ENCODE data around the gene IFI30. TPM values are rescaled to one million over a fixed set of nuclear protein-coding genes. Genes with fewer than 3 reads are reported as not detected.

The IFI30 gene
- 10 to 100 TPM; 11.3 to 90.5 (median 25.7) TPM for total RNA-seq

DNA sequence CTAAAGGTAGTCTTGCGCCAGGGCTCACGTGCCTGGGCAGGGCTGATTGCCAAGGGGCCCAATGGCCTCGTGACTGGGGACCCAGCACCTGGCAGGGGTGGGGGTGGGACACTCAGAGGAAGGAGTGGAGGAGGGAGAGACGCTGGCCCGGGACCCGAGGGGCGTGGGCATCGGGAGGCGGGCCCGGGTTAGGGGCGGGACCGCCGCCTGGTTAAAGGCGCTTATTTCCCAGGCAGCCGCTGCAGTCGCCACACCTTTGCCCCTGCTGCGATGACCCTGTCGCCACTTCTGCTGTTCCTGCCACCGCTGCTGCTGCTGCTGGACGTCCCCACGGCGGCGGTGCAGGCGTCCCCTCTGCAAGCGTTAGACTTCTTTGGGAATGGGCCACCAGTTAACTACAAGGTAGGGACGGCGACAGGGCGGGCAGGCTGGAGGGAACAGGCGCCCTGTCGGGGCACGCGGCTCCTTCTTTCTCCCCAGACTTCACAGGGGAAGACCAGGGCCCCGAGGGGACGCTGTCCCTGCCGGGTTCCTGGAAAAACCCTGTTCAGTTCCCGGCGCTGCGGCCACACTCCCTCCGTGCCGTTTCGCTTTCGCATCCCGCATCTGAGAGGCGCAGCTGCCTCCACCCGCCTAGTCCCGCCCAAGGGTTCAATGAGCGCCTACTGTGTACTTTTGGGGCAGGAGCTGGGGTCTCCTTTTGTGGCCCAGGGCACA lies at the start of gene IFI30:
Gene IFI30, plus strand, starts transcription at position 242 of the 717 bp plus-strand sequence. Its CDS starts 29 bp downstream, at position 271.
- Histone ChIP-seq H3K27ac (peak within 1 kb of the TSS; percentile 67 to 80 (median 72)), H3K9me3 (no peaks in the 10 kb centered on the region), H3K36me3 (peaks cover 3 to 27% (median 4%) of the 10 kb centered on the region in 3 donors), H3K4me3 (peak within 1 kb of the TSS; percentile 60 to 74 (median 66)), H3K27me3 (no peaks in the 10 kb centered on the region), H3K4me1 (peaks cover 7 to 39% (median 14%) of the 10 kb centered on the region in 3 donors)
- WGBS, 2 donors, result 0% methylated on average over 1 of the region's 47 CpGs; no CpG with 5 or more reads in 1 of the 2 donors
- peak; percentile 55 for DNase-seq
- intact Hi-C loops (cut with DNase I), result no loop called here
- TF ChIP-seq POLR2A (IDR thresholded peaks at IDR 0.05), result peak in 2 of 4 donors; percentile 64 to 85
- TF ChIP-seq, protein P1, sequence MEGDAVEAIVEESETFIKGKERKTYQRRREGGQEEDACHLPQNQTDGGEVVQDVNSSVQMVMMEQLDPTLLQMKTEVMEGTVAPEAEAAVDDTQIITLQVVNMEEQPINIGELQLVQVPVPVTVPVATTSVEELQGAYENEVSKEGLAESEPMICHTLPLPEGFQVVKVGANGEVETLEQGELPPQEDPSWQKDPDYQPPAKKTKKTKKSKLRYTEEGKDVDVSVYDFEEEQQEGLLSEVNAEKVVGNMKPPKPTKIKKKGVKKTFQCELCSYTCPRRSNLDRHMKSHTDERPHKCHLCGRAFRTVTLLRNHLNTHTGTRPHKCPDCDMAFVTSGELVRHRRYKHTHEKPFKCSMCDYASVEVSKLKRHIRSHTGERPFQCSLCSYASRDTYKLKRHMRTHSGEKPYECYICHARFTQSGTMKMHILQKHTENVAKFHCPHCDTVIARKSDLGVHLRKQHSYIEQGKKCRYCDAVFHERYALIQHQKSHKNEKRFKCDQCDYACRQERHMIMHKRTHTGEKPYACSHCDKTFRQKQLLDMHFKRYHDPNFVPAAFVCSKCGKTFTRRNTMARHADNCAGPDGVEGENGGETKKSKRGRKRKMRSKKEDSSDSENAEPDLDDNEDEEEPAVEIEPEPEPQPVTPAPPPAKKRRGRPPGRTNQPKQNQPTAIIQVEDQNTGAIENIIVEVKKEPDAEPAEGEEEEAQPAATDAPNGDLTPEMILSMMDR (IDR thresholded peaks at IDR 0.05), result no peak

DNA sequence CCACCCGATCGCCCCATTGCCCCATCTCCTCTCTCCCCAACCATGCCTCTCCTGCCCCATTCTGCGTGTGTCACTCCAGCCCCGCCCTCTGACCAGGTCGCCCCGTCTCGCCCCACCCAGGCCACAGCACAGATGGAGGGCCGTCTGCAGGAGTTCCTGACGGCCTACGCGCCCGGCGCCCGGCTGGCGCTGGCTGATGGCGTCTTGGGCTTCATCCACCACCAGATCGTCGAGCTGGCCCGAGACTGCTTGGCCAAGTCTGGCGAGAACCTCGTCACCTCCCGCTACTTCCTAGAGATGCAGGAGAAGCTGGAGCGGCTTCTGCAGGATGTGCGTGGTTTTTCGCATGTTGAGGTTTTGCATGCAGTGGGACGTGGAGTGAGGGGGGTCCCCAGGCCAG lies 49.8 kb upstream of the IFI30 start:
- intact Hi-C loops (cut with DNase I), result no loop called here
- WGBS, 2 donors, result 77 to 94% methylated on average over 6 to 10 of the region's 26 CpGs
- TF ChIP-seq, protein P1 (IDR thresholded peaks at IDR 0.05), result no peak
- TF ChIP-seq POLR2A (IDR thresholded peaks at IDR 0.05), result no peak
- no peaks in the 10 kb centered on the region for H3K27me3 ChIP-seq
- H3K4me1 ChIP-seq, result peaks cover 6 to 19% (median 7%) of the 10 kb centered on the region in 3 donors
- H3K9me3 ChIP-seq, result no peaks in the 10 kb centered on the region
- H3K36me3 ChIP-seq, result peaks cover 0 to 69% (median 0%) of the 10 kb centered on the region in 3 donors
- H3K27ac ChIP-seq, result peak overlapping the region in 2 of 4 donors; percentile 56 to 61
- H3K4me3 ChIP-seq, result no peak overlapping the region
- no peak for DNase-seq

DNA sequence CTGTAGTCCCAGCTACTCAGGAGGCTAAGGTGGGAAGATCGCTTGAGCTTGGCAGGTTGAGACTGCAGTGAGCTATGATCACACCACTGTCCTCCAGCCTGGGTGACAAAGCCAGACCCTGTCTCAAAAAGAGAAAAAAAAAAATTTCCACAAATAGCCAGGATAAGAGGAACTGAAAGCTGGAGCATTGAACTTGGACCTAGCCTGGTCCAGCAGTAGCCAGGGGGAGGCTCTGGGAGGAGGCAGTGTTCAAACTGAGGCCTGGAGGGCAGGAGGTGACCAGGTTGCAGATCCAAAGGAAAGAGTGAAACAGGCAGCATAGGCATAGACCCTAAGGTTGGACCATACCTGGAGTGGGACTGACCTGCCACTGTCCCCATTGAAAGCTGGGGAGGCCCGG lies 47.5 kb upstream of the IFI30 start:
- no peaks in the 10 kb centered on the region for H3K9me3 ChIP-seq
- H3K27ac ChIP-seq, result no peak overlapping the region
- intact Hi-C loops (cut with DNase I), result no loop called here
- no peak for TF ChIP-seq POLR2A (IDR thresholded peaks at IDR 0.05)
- TF ChIP-seq, protein P1 (IDR thresholded peaks at IDR 0.05), result no peak
- 82 to 96% methylated on average over 2 of the region's 2 CpGs for WGBS, 2 donors
- DNase-seq, result no peak
- no peak overlapping the region for H3K4me3 ChIP-seq
- no peaks in the 10 kb centered on the region for H3K27me3 ChIP-seq
- H3K36me3 ChIP-seq, result peaks cover 0 to 92% (median 10%) of the 10 kb centered on the region in 3 donors
- peaks cover 0 to 3% (median 0%) of the 10 kb centered on the region in 3 donors for H3K4me1 ChIP-seq

DNA sequence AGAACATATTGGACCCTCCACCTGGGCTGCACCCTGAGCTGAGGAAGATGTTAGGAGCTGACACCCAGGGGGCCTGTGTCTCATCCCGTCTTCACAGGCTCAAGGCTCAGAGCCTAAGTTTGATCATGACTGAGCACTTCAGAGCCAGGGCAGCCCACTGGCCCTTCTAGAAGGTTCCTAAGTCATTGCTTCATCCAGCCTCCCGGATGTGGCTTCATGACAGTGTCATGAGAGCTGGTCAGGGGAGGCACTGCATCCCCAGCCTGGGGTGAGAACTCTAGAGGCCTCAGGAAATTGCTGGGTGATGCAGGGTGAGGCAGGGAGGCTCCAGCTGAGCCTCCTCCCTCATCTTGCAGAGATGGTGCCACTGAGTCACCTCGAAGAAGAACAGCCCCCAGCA lies 45.6 kb upstream of the IFI30 start:
- TF ChIP-seq, protein P1 (IDR thresholded peaks at IDR 0.05), result no peak
- no peak for TF ChIP-seq POLR2A (IDR thresholded peaks at IDR 0.05)
- Histone ChIP-seq H3K36me3 (peaks cover 0 to 96% (median 24%) of the 10 kb centered on the region in 3 donors), H3K4me3 (no peak overlapping the region), H3K4me1 (no peaks in the 10 kb centered on the region), H3K27me3 (no peaks in the 10 kb centered on the region), H3K9me3 (no peaks in the 10 kb centered on the region), H3K27ac (no peak overlapping the region)
- 65% methylated on average over 2 of the region's 3 CpGs; no CpG with 5 or more reads in 1 of the 2 donors for WGBS, 2 donors
- no peak for DNase-seq
- intact Hi-C loops (cut with DNase I), result no loop called here

DNA sequence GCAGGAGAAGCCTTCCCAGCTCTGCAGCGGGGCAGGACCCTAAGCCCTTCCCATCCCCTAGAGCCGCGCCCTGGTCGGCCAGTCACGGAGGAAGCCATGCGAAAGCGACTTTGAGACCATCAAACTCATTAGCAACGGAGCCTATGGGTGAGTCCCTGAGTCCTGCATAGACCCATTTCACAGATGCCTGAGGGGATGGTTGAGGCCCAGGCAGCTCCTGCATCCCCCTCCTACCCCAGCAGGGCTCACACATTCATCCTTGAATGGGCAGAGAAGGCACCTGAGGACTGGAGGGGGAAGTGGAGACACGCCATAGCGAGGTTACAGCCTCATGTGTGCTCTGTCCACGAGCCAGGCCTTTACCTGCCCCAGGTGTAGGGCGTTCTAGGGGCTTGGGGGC lies 44.8 kb upstream of the IFI30 start:
- no peak for DNase-seq
- intact Hi-C loops (cut with DNase I), result no loop called here
- H3K27me3 ChIP-seq, result no peaks in the 10 kb centered on the region
- no peaks in the 10 kb centered on the region for H3K9me3 ChIP-seq
- H3K4me3 ChIP-seq, result no peak overlapping the region
- no peaks in the 10 kb centered on the region for H3K4me1 ChIP-seq
- H3K36me3 ChIP-seq, result peaks cover 0 to 96% (median 24%) of the 10 kb centered on the region in 3 donors
- WGBS, 2 donors, result 97 to 99% methylated on average over 10 to 11 of the region's 12 CpGs
- H3K27ac ChIP-seq, result no peak overlapping the region
- TF ChIP-seq, protein P1 (IDR thresholded peaks at IDR 0.05), result no peak
- no peak for TF ChIP-seq POLR2A (IDR thresholded peaks at IDR 0.05)

Data from esophagus squamous epithelium (tissue), 5 donors.